ENCODE data around the gene VEGFD. TPM values are rescaled to one million over a fixed set of nuclear protein-coding genes. Genes with fewer than 3 reads are reported as not detected.

The VEGFD gene
- total and polyA plus RNA-seq, 9 of the 15 experiments (the other 6 are each of a cell fraction or from before 2014, with no cell fraction given) = 0.03 TPM; not detected in 8

DNA sequence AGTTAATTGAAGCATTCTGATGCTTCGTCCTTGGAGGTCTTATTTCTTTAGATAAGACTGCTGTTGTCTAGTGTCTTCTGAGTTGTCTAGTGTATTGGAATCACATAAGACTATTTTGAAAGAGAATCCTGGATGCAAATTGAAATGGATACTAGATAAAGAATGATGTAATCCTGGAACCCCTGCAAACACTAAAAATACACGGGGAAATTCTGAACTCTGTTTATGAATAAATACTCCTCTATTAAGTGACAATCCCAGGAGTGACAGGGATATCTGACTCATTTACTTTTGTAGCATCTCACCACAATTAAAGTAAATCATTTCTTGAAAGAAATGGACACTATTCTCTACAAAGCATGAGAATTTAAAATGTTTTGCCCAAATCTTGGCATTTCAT is 69.7 kb downstream of the VEGFD start:
- ChIA-PET CTCF (ENCODE audit: low intra/inter-chr PET ratio) (no interaction called here), POLR2A (no interaction called here)
- FAIRE-seq (no peak), ATAC-seq (no peak), DNase-seq (ENCODE audit: extremely low read depth in 1 of 4, low spot score in 3 of 4) (no peak)
- BruUV-seq (replicated peaks) = no TSS peak
- H4K20me1 ChIP-seq (replicated peaks; ENCODE audit: control insufficient read depth, insufficient read depth, low read length) = no peaks in the 10 kb centered on the region
- H3K36me3 ChIP-seq (ENCODE audit: control insufficient read depth, insufficient read depth, low read length) = no peaks in the 10 kb centered on the region
- H3K9ac ChIP-seq (ENCODE audit: insufficient read depth in 1 of 2, low read depth in 2 of 2, low read length in 2 of 2) = no peak overlapping the region
- 0% methylated on average over 2 of the region's 2 CpGs for WGBS (ENCODE audit: insufficient coverage, low coverage, missing lambda C conversion rate)
- H3K27me3 ChIP-seq (ENCODE audit: control insufficient read depth in 2 of 2, insufficient read depth in 2 of 2, low read length in 2 of 2) = no peaks in the 10 kb centered on the region; a peak in 1 of 5 replicates
- H3K4me1 ChIP-seq (replicated peaks in 1 of 2; ENCODE audit: control insufficient read depth in 2 of 2, insufficient read depth in 2 of 2, low read length in 2 of 2) = no peaks in the 10 kb centered on the region
- no peak overlapping the region for H3K4me2 ChIP-seq (ENCODE audit: insufficient read depth, low read length)
- no peaks in the 10 kb centered on the region for H3K79me2 ChIP-seq (ENCODE audit: control insufficient read depth, insufficient read depth, low read length)
- H2AFZ ChIP-seq (ENCODE audit: low read depth, low read length) = no peak overlapping the region
- in situ Hi-C loops (cut with MboI) = no loop called here
- H3K4me3 ChIP-seq = no peak overlapping the region
- H3K27ac ChIP-seq (ENCODE audit: extremely low read depth, low read depth, low read length) = no peak overlapping the region
- no peaks in the 10 kb centered on the region for H3K9me3 ChIP-seq (replicated peaks; ENCODE audit: control insufficient read depth, insufficient read depth, low read depth, low read length)
- no peaks in the 10 kb centered on the region for H3K9me1 ChIP-seq (ENCODE audit: control insufficient read depth, insufficient read depth, low read length)
- intact Hi-C loops (cut with micrococcal nuclease) = no loop called here
- TF ChIP-seq PBX2 (CRISPR knock-in tag; IDR thresholded peaks at IDR 0.05; ENCODE audit: low read depth) (no peak), PBX2 (tag; conservative IDR thresholded peaks at IDR 0.05; ENCODE audit: low read depth) (no peak), NCOA4 (IDR thresholded peaks at IDR 0.05; ENCODE audit: partially characterized antibody) (no peak), SP2 (IDR thresholded peaks at IDR 0.05; ENCODE audit: extremely low read depth, low read depth, low read length, poor library complexity, severe bottlenecking) (no peak), POLR2H (tag; IDR thresholded peaks at IDR 0.05; ENCODE audit: low read depth) (no peak), PHF20 (IDR thresholded peaks at IDR 0.05; ENCODE audit: partially characterized antibody) (no peak), ZNF407 (IDR thresholded peaks at IDR 0.05; ENCODE audit: low read depth) (no peak), PYGO2 (tag; IDR thresholded peaks at IDR 0.05) (no peak), SREBF1 (IDR thresholded peaks at IDR 0.05; ENCODE audit: borderline replicate concordance, low read depth, low read length) (no peak)
- TF ChIP-seq, protein P1, sequence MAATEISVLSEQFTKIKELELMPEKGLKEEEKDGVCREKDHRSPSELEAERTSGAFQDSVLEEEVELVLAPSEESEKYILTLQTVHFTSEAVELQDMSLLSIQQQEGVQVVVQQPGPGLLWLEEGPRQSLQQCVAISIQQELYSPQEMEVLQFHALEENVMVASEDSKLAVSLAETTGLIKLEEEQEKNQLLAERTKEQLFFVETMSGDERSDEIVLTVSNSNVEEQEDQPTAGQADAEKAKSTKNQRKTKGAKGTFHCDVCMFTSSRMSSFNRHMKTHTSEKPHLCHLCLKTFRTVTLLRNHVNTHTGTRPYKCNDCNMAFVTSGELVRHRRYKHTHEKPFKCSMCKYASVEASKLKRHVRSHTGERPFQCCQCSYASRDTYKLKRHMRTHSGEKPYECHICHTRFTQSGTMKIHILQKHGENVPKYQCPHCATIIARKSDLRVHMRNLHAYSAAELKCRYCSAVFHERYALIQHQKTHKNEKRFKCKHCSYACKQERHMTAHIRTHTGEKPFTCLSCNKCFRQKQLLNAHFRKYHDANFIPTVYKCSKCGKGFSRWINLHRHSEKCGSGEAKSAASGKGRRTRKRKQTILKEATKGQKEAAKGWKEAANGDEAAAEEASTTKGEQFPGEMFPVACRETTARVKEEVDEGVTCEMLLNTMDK (IDR thresholded peaks at IDR 0.05; ENCODE audit: borderline replicate concordance, insufficient read depth, low read depth, low read length, poor library complexity, severe bottlenecking) = no peak
